Mesendoderm (in vitro differentiated cells): ENCODE measurements around the gene MICALL2.
"Not testable (repeated sequence)": the region's sequence is repeated elsewhere in the genome, so short reads cannot be mapped to it uniquely, and the experiment has no call there.

Source experiments
- DNase-seq: peaks from one replicate; pipeline ENCODE4 v3.0.0; 2013
- H2AK5ac ChIP-seq: 2 replicates; pipeline ENCODE4 v1.6.1; 2013; ENCODE audit warnings: low read length, inconsistent platforms
- H2BK120ac ChIP-seq: 2 replicates; pipeline ENCODE4 v1.6.1; 2013; ENCODE audit warnings: low read depth, mild to moderate bottlenecking, low read length, moderate library complexity, mixed read lengths
- H2BK15ac ChIP-seq: replicated peaks from 2 replicates; pipeline ENCODE4 v1.6.1; 2013; ENCODE audit warnings: low read depth, mild to moderate bottlenecking, moderate library complexity
- H2BK5ac ChIP-seq: 2 replicates; pipeline ENCODE4 v1.6.1; 2013; ENCODE audit warnings: low read length, inconsistent platforms
- H3K18ac ChIP-seq: 2 replicates; pipeline ENCODE4 v1.6.1; 2013; ENCODE audit warnings: mild to moderate bottlenecking, low read length, mixed read lengths
- H3K23ac ChIP-seq: one replicate; pipeline ENCODE4 v1.6.1; 2013; ENCODE audit warnings: low read length
- H3K27ac ChIP-seq: 2 replicates; pipeline ENCODE4 v1.5.1; 2013; ENCODE audit warnings: low read depth, mild to moderate bottlenecking, inconsistent platforms, low read length, moderate library complexity
- H3K27me3 ChIP-seq: 2 replicates; pipeline ENCODE4 v1.6.1; 2013; ENCODE audit warnings: low read length, control low read depth, mild to moderate bottlenecking, inconsistent platforms; ENCODE audit not compliant: insufficient read depth, poor library complexity
- H3K36me3 ChIP-seq: 2 replicates; pipeline ENCODE4 v1.6.1; 2013; ENCODE audit warnings: low read length, inconsistent platforms; ENCODE audit not compliant: control insufficient read depth, insufficient read depth
- H3K4ac ChIP-seq: one replicate; pipeline ENCODE4 v1.6.1; 2013; ENCODE audit warnings: low read depth, mild to moderate bottlenecking, low read length, moderate library complexity
- H3K4me1 ChIP-seq: 2 replicates; pipeline ENCODE4 v1.6.1; 2013; ENCODE audit warnings: low read depth, low read length, inconsistent platforms; ENCODE audit not compliant: control insufficient read depth
- H3K4me2 ChIP-seq: 2 replicates; pipeline ENCODE4 v1.6.1; 2013; ENCODE audit warnings: low read length
- H3K4me3 ChIP-seq: 2 replicates; pipeline ENCODE4 v1.5.1; 2013; ENCODE audit warnings: mild to moderate bottlenecking, low read length
- H3K56ac ChIP-seq: one replicate; pipeline ENCODE4 v1.6.1; 2013; ENCODE audit warnings: low read length
- H3K79me1 ChIP-seq: 2 replicates; pipeline ENCODE4 v1.6.1; 2013; ENCODE audit warnings: low read length, inconsistent platforms
- H3K79me2 ChIP-seq: 2 replicates; pipeline ENCODE4 v1.6.1; 2013; ENCODE audit warnings: mild to moderate bottlenecking, low read length; ENCODE audit not compliant: control insufficient read depth, insufficient read depth
- H3K9ac ChIP-seq: 2 replicates; pipeline ENCODE4 v1.6.1; 2013; ENCODE audit warnings: low read length, inconsistent platforms
- H4K5ac ChIP-seq: one replicate; pipeline ENCODE4 v1.6.1; 2013; ENCODE audit warnings: low read length
- H4K8ac ChIP-seq: one replicate; pipeline ENCODE4 v1.6.1; 2013; ENCODE audit warnings: low read depth, mild to moderate bottlenecking, control low read depth, low read length, moderate library complexity
- WGBS: extraction: QIAGEN DNeasy Blood & Tissue Kit; methylation state at CpG from one replicate; pipeline ENCODE4 v1.1.7; 2013; ENCODE audit warnings: low lambda C conversion rate, missing lambda C conversion rate; ENCODE audit not compliant: insufficient coverage; ENCODE audit errors: extremely low coverage; 5-methylcytosine and 5-hydroxymethylcytosine counted together

Gene MICALL2

DNA sequence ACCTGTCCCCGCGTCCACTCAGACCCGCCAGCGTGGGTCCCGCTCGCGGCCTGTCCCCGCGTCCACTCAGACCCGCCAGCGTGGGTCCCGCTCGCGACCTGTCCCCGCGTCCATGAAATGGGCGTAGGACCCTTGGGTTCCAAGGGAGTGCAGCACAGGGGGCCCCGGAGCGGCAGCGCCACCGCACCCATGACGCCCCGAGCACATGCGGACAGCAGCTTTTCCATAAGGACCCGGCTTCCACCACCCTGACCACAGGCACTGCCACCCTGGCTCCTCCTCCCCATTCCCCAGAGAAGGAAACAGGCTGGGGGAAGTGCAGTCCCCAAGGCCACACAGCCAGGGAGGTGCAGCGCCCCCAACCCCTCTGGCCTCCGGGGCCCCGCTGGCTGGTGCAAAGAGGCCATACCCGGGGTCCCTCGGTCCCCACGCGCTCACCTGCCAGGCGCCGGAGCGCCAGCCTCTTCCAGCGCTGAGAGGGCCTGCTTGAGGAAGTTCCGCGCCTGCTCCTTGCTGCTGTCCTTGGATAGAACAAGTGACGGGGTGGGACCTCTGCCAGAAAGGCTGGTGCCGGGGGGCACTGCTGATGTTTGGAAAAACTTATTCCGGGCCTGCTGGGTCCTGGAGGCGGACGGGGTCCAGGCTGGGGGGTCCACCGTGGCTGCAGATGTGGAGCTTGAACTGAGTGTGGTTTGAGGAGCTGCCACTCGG, 14.9 kb downstream of the MICALL2 start:
- no peak for DNase-seq
- Histone ChIP-seq H4K5ac (no peak overlapping the region), H3K18ac (no peak overlapping the region), H2AK5ac (no peak overlapping the region), H3K23ac (no peak overlapping the region), H3K36me3 (no peaks in the 10 kb centered on the region), H2BK15ac (no peak overlapping the region), H3K27ac (no peak overlapping the region), H3K79me2 (no peaks in the 10 kb centered on the region), H4K8ac (no peak overlapping the region), H2BK5ac (no peak overlapping the region), H3K4me2 (no peak overlapping the region), H3K56ac (no peak overlapping the region), H3K4me3 (no peak overlapping the region), H2BK120ac (no peak overlapping the region), H3K4me1 (no peaks in the 10 kb centered on the region), H3K4ac (no peak overlapping the region), H3K79me1 (no peaks in the 10 kb centered on the region), H3K27me3 (no peaks in the 10 kb centered on the region), H3K9ac (no peak overlapping the region)
- WGBS, result no CpG with 5 or more reads among the region's 45 CpGs

- H3K4me1 ChIP-seq, DNase-seq, H3K4me2 ChIP-seq, H4K8ac ChIP-seq, H3K4me3 ChIP-seq, H3K56ac ChIP-seq, H3K27ac ChIP-seq, H4K5ac ChIP-seq, H2BK5ac ChIP-seq, H3K18ac ChIP-seq, H3K36me3 ChIP-seq, H3K23ac ChIP-seq, H3K27me3 ChIP-seq, H3K79me2 ChIP-seq, H3K79me1 ChIP-seq, H3K9ac ChIP-seq, H2BK120ac ChIP-seq, H2AK5ac ChIP-seq, H2BK15ac ChIP-seq, H3K4ac ChIP-seq: not testable (repeated sequence)
- no CpG with 5 or more reads among the region's 42 CpGs for WGBS
Measured at GRCh38 chr7:1443587-1444200, 15.6 kb downstream of the MICALL2 start.

DNA sequence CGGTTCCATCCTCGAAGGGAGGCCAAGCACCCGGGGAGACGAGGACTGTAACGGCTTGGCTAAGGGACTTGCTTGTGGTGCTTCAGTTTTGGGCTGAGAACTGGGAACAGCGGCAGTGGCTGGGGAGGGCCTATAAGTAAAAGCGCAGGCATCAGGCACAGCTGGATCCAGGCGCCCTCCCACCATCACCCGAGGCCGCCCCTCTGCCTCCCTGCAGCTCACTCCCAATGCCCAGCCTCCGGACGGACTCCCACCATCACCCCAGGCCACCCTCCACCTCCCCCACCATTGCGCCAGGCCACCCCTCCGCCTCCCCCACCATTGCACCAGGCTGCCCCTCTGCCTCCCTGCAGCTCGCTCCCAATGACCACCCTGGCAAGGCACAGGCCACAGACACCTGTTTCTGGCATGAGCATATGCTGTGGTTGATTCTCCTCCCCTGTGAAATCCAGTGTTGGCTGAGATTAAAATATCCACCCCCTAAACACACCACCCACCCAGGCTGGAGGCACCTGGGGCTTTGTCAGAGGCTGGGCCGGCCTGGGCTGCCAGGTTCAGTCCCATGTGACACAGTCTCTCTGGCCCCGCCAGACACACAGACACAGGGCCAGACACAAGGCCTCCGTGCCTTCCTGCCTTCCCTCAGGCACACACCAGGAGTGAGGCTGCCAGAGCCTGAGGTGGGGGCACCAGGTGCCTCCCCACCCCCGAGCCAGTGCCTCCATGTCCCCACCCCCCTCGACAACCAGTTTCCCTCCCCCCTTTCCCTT, 16.7 kb downstream of the MICALL2 start:
- Histone ChIP-seq H2AK5ac (no peak overlapping the region), H3K9ac (no peak overlapping the region), H3K79me1 (no peaks in the 10 kb centered on the region), H4K5ac (no peak overlapping the region), H3K4me3 (no peak overlapping the region), H3K18ac (no peak overlapping the region), H3K56ac (no peak overlapping the region), H3K23ac (no peak overlapping the region), H3K4ac (no peak overlapping the region), H3K27me3 (no peaks in the 10 kb centered on the region), H3K27ac (no peak overlapping the region), H3K4me1 (no peaks in the 10 kb centered on the region), H4K8ac (no peak overlapping the region), H3K79me2 (no peaks in the 10 kb centered on the region), H2BK5ac (no peak overlapping the region), H3K4me2 (no peak overlapping the region), H2BK120ac (no peak overlapping the region), H3K36me3 (no peaks in the 10 kb centered on the region), H2BK15ac (no peak overlapping the region)
- DNase-seq, result no peak
- WGBS, result no CpG with 5 or more reads among the region's 20 CpGs

- H3K9ac ChIP-seq, result no peak overlapping the region
- no peak overlapping the region for H2BK5ac ChIP-seq
- H3K79me2 ChIP-seq, result no peaks in the 10 kb centered on the region
- no peak overlapping the region for H2AK5ac ChIP-seq
- H4K8ac ChIP-seq, result no peak overlapping the region
- no peaks in the 10 kb centered on the region for H3K79me1 ChIP-seq
- H2BK15ac ChIP-seq, result no peak overlapping the region
- H3K36me3 ChIP-seq, result no peaks in the 10 kb centered on the region
- no peaks in the 10 kb centered on the region for H3K27me3 ChIP-seq
- H3K27ac ChIP-seq, result no peak overlapping the region
- no CpG with 5 or more reads among the region's 41 CpGs for WGBS
- H3K23ac ChIP-seq, result no peak overlapping the region
- no peak overlapping the region for H3K56ac ChIP-seq
- H3K4me1 ChIP-seq, result no peaks in the 10 kb centered on the region
- H3K4ac ChIP-seq, result no peak overlapping the region
- no peak overlapping the region for H3K4me3 ChIP-seq
- no peak overlapping the region for H3K4me2 ChIP-seq
- no peak for DNase-seq
- H4K5ac ChIP-seq, result no peak overlapping the region
- H3K18ac ChIP-seq, result no peak overlapping the region
- H2BK120ac ChIP-seq, result no peak overlapping the region
Measured at GRCh38 chr7:1441615-1442354, 17.5 kb downstream of the MICALL2 start.

DNA sequence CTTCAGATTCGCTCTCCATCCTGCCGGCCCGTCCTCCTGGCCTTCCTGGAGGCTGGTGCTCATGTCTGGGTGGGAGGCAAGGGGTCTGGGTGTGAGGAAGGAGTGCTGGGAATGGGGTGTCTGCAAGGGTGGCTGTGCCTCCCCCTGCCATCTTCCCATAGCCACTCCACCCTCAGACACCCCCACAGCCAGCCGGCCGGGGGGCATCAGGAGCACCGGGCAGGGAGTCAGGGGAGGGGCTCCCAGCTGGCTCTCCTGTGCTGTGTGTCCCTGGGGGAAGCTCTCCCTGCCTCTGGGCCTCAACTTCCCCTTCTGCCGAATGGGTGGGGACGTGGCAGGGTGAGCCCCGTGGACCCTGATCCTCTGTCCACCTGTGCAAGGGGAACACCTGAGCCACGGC, 18.6 kb downstream of the MICALL2 start:
- no peak overlapping the region for H2BK5ac ChIP-seq
- H3K4me1 ChIP-seq, result no peaks in the 10 kb centered on the region
- no peak for DNase-seq
- no peak overlapping the region for H3K4me3 ChIP-seq
- no peak overlapping the region for H3K27ac ChIP-seq
- no peak overlapping the region for H3K4me2 ChIP-seq
- no peak overlapping the region for H3K4ac ChIP-seq
- no peak overlapping the region for H4K8ac ChIP-seq
- WGBS, result no CpG with 5 or more reads among the region's 10 CpGs
- no peaks in the 10 kb centered on the region for H3K79me2 ChIP-seq
- no peak overlapping the region for H2BK120ac ChIP-seq
- H3K23ac ChIP-seq, result no peak overlapping the region
- H3K79me1 ChIP-seq, result no peaks in the 10 kb centered on the region
- H4K5ac ChIP-seq, result no peak overlapping the region
- no peaks in the 10 kb centered on the region for H3K36me3 ChIP-seq
- no peak overlapping the region for H3K18ac ChIP-seq
- H2BK15ac ChIP-seq, result no peak overlapping the region
- H3K27me3 ChIP-seq, result no peaks in the 10 kb centered on the region
- H3K9ac ChIP-seq, result no peak overlapping the region
- H2AK5ac ChIP-seq, result no peak overlapping the region
- no peak overlapping the region for H3K56ac ChIP-seq
